Measurements from ENCODE around the gene TNN.

DNA sequence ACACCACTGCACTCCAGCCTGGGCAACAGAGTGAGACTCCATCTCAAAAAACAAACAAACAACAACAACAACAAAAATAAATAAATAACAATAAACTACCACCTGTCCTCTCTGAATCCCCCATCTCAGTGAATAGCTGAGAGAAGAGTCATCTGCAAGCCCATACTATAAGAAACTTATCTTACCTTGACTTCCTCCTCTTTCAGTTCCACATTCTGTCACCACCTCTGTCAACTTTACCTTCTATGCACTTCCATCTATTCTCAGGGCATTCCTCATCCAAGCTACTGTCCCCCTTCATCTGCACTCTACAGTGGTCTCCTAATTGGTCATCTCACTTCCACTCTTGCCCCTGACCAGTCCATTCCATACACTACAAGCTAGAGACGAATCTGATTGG lies 66.9 kb downstream of the TNN start:
- TF ChIP-seq, protein P1, sequence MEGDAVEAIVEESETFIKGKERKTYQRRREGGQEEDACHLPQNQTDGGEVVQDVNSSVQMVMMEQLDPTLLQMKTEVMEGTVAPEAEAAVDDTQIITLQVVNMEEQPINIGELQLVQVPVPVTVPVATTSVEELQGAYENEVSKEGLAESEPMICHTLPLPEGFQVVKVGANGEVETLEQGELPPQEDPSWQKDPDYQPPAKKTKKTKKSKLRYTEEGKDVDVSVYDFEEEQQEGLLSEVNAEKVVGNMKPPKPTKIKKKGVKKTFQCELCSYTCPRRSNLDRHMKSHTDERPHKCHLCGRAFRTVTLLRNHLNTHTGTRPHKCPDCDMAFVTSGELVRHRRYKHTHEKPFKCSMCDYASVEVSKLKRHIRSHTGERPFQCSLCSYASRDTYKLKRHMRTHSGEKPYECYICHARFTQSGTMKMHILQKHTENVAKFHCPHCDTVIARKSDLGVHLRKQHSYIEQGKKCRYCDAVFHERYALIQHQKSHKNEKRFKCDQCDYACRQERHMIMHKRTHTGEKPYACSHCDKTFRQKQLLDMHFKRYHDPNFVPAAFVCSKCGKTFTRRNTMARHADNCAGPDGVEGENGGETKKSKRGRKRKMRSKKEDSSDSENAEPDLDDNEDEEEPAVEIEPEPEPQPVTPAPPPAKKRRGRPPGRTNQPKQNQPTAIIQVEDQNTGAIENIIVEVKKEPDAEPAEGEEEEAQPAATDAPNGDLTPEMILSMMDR (IDR thresholded peaks at IDR 0.05) = no peak
- no peak for TF ChIP-seq POLR2A (IDR thresholded peaks at IDR 0.05)

Measured in heart left ventricle (tissue), 13 donors.